Ishikawa (cell line): ENCODE results near the gene NTN1.
A peak's percentile ranks its signal among the peaks of the same experiment; 100 is the strongest.

Experiments used
- CEBPB ChIP-seq: IDR thresholded peaks from 2 replicates; pipeline ENCODE4 v1.6.1; 2012
- CREB1 ChIP-seq: IDR thresholded peaks from 2 replicates; pipeline ENCODE4 v1.6.1; 2012; ENCODE audit warnings: low read depth
- EGR1 ChIP-seq: IDR thresholded peaks from 2 replicates; pipeline ENCODE4 v1.6.1; 2012
- EP300 ChIP-seq: IDR thresholded peaks from 2 replicates; pipeline ENCODE4 v1.6.1; 2012; ENCODE audit warnings: borderline replicate concordance
- FOXM1 ChIP-seq: IDR thresholded peaks from 2 replicates; pipeline ENCODE4 v1.6.1; 2012; ENCODE audit warnings: low read depth, borderline replicate concordance
- MAX ChIP-seq: IDR thresholded peaks from 2 replicates; pipeline ENCODE4 v1.6.1; 2012
- NFIC ChIP-seq: IDR thresholded peaks from 2 replicates; pipeline ENCODE4 v1.6.1; 2012
- RAD21 ChIP-seq: IDR thresholded peaks from 2 replicates; pipeline ENCODE4 v1.6.1; 2012; ENCODE audit warnings: low read depth
- REST ChIP-seq: IDR thresholded peaks from 2 replicates; pipeline ENCODE4 v1.6.1; 2012; ENCODE audit warnings: low read depth, mild to moderate bottlenecking
- TAF1 ChIP-seq: IDR thresholded peaks from 2 replicates; pipeline ENCODE4 v1.6.1; 2012; ENCODE audit warnings: low read depth, mild to moderate bottlenecking
- TCF12 ChIP-seq: IDR thresholded peaks from 2 replicates; pipeline ENCODE4 v1.6.1; 2012; ENCODE audit warnings: low read depth
- TEAD4 ChIP-seq: IDR thresholded peaks from 2 replicates; pipeline ENCODE4 v1.6.1; 2012
- USF1 ChIP-seq: IDR thresholded peaks from 2 replicates; pipeline ENCODE4 v1.6.1; 2012
- YY1 ChIP-seq: IDR thresholded peaks from 2 replicates; pipeline ENCODE4 v1.6.1; 2012; ENCODE audit warnings: low read depth
- ZBTB7A ChIP-seq: IDR thresholded peaks from 2 replicates; pipeline ENCODE4 v1.6.1; 2012; ENCODE audit warnings: low read depth

Gene NTN1

GRCh38 chr17:9236286-9237052 is 215.2 kb downstream of the NTN1 start:
- 0 out of 2 replicates have a peak, but pooled peaks have one; percentile 8 for TF ChIP-seq CEBPB
- no peak for TF ChIP-seq RAD21
- 0 out of 2 replicates have a peak, but pooled peaks have one; percentile 9 for TF ChIP-seq NFIC
- TF ChIP-seq EGR1 = no peak
- TF ChIP-seq MAX = 0 out of 2 replicates have a peak, but pooled peaks have one; percentile 25
- TF ChIP-seq CREB1 = no peak

GRCh38 chr17:9237053-9237410 is 215.7 kb downstream of the NTN1 start:
- no peak for TF ChIP-seq MAX
- no peak for TF ChIP-seq RAD21
- TF ChIP-seq CEBPB = no peak
- no peak for TF ChIP-seq YY1
- no peak for TF ChIP-seq TEAD4
- TF ChIP-seq FOXM1 = no peak
- TF ChIP-seq TCF12 = no peak
- no peak for TF ChIP-seq REST
- no peak for TF ChIP-seq TAF1
- TF ChIP-seq CREB1 = no peak
- TF ChIP-seq USF1 = no peak
- no peak for TF ChIP-seq ZBTB7A
- TF ChIP-seq EGR1 = no peak
- no peak for TF ChIP-seq EP300
- TF ChIP-seq NFIC = no peak

GRCh38 chr17:9237661-9238301 is 216.5 kb downstream of the NTN1 start:
- TF ChIP-seq MAX (no peak), USF1 (no peak), TCF12 (no peak), CREB1 (no peak), YY1 (no peak), CEBPB (no peak)

- TF ChIP-seq TAF1 (no peak), FOXM1 (no peak), ZBTB7A (no peak), YY1 (no peak), NFIC (no peak), TCF12 (no peak), RAD21 (no peak), MAX (no peak), CREB1 (no peak), TEAD4 (no peak), USF1 (no peak), EGR1 (no peak)
Observed at GRCh38 chr17:9238340-9239245, 217.3 kb downstream of the NTN1 start.

GRCh38 chr17:9239246-9239792 is 218.0 kb downstream of the NTN1 start:
- TF ChIP-seq MAX = no peak
- no peak for TF ChIP-seq EP300
- no peak for TF ChIP-seq ZBTB7A
- no peak for TF ChIP-seq NFIC
- no peak for TF ChIP-seq TCF12
- no peak for TF ChIP-seq CEBPB
- no peak for TF ChIP-seq TAF1
- no peak for TF ChIP-seq EGR1
